Nucleus accumbens (tissue), 56 donors: ENCODE data around the gene NOC2L.

Source experiments
- DNase-seq, 56 donors: peaks; one replicate each; lab custom pipeline; 2025; lab: John Stamatoyannopoulos, UW

NOC2L gene

DNA sequence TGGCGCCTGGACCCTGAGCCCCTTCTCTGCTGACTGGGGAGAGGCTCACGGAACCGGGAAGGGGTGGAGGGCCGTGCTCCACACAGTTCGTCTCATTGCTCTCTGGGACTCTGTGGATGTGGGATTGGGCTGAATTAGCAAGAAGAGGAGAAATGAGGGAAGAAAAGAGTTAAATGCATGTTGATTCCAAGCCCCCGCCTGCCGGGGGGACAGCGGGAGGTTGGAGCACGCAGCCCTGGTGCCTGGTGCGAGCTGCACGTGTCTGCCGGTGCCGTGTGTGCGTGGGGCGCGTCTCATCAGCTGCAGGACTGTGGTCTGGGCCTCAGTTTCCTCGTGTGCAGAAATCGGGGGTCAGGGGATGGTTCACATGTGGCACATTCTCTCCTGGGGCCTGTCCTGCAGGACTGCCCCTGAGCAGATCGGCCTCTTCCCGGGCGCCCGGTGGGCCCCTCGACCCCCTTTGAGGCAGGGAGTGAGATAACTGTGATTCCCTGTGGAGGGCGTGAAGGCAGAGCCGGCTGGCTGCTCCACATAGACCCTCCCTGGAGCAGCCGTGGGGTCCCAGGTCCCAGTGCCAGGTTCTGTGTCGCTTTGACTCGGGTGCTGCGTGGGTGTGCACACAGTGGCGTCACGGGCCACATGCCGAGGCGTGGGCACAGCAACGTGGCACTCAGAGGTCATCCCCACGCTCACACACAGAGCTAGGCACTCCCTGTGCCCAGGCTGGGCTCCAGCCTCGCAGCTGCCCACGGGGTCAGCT, 23.9 kb downstream of the NOC2L start:
- DNase-seq, result peak in 1 of 56 donors; percentile 44

DNA sequence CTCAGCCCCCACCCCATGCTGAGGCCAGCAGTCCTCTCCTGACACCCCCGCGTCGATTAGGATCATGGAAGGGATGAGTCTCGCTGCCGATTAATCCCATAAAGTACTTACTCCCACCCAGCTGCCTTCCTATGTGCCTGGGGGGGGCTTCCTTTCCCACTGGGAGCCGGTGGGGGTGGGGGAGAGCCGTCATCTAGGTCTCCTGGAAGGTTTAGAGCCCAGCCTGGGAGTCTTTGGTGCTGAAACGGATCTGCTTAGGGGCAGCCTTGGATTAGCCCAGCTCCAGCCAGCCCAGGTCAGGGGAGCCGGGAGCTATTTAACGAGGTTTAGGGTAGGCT, 25.5 kb downstream of the NOC2L start:
- DNase-seq, result no peak

DNA sequence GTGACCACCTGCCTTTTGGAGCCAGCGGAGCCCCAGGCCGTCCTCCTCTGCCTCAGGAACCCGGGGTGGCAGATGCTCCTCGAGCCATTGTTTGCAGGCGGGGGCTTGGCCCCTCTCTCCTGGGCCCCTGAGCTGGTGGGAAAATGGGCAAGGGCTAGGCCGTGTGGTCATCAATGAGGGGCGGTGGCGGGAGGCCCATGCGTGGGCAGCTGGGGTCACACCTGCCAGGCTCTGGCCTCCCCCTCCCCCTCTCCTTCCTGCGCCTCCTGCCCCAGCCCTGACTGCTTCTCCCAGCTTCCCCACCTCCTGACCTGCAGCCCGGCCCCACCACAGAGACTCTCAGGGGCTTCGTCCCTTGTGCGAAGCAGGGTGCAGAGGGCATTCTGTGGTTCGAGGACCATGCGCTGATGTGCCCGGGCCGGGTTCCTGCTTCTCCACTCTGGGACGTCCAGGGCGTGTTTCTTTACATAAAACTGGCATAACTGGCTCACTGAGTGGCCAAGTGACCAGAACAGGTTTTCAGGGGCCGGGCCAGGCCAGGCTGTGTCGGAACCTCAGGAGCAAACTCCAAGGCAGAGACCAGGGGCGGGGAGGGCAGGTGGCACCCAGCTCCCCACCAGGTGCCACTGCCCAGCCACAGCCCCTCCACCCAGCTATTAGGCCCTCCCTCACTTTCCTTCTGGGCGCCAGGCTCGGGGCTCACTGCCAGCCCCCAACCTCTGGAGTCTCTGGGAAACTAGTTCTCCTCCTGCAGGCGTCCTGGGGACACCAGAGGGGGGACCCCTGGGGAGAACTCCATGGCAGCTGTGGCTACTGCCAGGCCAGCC, 26.1 kb downstream of the NOC2L start:
- DNase-seq, result no peak

DNA sequence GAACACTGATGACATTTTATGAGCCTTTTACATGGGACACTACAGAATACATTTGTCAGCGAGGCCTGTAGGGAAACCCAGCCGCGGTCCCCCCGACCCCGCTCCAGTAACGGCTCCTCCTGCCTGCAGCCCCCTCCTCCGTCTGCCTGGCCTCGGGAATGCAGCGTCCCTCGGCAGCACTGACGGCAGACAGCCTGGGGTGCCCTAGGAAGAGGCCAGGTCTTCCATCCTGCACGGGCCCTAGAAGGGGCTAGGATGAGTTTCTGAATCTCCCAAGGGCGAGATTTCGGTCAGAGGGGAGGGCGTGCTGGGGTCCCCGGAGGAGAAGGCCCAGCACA, 26.9 kb downstream of the NOC2L start:
- DNase-seq, result no peak

DNA sequence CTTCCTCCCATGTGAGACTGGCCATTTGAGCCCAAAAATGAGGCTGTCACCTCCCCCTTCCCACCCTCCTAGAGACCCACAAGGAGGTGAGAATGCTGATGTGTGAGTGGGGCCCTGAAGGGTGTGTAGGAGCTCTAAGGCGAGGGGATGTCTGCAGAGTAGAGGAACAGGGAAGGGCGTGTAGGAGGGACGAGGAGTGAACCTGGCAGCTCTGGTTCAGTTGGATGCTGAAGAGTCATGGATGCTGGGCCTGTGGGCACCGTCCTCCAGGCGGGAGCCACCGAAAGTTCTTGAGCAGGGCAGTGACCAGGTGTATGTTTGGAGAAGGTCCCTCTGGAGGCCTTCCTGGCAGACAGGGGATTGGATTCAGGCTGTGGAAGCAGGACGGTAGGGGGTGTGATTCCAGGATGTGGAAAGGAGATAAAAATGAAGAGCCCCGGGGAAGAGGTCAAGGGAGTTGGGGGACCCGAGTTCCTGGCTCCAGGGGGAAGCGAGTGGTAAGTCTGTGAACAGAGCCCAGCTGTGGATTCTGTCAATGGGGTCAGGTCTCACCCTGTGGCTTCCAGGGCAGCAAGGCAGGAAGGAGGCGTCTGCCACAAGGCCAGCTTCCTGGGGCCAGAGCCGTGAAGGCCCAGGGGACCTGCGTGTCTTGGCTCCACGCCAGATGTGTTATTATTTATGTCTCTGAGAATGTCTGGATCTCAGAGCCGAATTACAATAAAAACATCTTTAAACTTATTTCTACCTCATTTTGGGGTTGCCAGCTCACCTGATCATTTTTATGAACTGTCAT, 27.5 kb downstream of the NOC2L start:
- DNase-seq, result no peak

DNA sequence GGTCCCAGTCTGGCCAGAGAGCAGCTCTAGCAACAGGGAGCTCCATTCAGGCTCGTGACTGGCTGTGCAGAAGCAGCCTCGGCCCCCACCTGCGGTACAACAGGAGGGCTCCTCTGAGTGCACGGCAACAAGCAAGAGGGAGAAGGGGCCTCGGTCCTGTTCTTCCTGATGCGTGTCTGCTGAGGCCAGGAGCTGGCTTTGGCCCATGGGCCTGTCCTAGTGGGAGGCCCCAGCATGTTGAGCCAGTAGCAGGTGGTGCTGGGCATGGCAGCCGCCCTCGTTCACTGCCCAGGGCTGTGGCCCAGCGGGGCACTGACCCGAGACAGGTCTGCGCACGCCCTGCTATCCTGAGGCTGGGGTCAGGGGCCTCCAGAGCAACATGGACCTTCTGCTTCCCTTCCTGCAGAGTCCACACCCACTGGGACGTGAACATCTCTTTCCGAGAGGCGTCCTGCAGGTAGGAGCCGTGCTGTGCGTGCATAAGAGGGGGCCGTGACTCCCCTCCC, 28.4 kb downstream of the NOC2L start:
- DNase-seq, result no peak

DNA sequence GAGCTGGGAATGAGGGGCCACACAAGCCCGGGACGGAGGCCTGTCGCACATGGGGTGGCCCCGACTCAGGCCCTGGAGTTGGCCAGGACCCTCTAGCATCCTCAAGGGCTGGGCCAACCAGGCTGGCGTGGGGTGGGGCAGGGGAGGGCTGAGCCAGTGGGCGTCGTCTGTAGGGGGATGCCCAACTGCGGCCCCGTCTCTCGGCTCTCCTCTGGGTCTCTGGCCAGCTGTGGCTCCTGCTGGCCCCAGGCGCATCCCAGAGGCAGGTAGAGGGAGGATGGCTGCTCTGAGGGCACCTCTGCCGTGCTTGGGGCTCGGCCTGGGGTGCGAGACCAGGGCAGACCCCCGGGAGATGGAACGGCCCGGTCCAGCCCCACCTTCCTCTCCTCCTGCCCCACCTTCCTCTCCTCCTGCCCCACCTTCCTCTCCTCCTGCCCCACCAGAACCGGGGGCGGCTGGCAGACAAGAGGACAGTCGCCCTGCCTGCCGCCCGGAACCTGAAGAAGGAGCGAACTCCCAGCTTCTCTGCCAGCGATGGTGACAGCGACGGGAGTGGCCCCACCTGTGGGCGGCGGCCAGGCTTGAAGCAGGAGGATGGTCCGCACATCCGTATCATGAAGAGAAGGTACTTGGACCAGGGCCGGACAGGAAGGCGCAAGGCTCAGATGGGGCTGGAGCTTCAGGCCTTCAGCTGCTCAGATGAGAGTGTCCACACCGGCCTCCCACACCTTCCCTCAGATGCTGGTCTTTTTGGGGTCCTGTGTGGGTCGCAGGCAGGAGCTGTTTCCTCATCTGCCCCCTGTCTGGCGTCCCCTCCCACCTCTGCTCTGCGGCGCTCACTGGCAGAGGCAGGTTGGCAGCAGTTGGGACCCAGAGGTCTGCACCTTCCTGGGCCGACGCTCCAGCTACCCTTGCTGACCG, 29.1 kb downstream of the NOC2L start:
- DNase-seq, result no peak

DNA sequence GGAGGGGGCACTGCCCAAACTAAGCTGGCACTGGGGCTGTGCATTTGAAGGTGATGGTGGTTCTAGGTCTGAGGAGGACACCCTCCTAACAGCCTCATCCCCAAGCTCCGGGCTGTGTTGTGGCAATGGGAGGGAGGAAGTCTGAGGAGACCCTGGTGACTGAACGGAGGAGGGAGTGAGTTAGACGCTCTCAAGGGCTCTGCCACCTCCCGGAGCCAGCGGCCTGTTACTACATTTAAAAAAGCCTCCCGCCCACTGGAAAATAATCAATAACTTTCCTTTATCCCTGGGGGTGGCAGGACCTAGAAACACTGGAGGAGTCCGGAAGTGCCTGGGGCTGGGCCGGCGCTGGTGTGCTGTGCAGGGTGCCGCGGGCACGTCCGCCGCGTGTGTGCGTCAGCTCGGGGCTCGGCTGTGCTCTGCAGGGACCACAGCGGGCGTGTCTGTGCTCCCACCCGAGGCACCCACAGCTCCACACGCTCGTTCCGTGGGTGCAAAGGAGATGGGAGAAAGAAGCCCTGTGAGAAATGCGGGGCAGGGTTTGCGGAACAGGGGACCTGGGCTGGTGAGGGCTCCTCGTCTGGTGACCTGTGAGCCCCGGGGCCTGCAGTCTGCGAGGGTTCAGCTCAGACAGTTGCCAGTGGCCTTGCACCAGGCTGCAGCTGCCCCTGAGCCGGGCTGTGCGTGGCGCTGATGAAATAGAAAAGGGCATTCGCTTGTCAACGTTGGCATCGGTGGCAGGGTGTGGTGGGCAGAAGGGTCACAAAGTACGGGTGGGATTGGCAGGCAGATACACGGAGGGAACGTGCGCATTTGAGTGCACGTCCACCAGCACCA, 30.0 kb downstream of the NOC2L start:
- no peak for DNase-seq

DNA sequence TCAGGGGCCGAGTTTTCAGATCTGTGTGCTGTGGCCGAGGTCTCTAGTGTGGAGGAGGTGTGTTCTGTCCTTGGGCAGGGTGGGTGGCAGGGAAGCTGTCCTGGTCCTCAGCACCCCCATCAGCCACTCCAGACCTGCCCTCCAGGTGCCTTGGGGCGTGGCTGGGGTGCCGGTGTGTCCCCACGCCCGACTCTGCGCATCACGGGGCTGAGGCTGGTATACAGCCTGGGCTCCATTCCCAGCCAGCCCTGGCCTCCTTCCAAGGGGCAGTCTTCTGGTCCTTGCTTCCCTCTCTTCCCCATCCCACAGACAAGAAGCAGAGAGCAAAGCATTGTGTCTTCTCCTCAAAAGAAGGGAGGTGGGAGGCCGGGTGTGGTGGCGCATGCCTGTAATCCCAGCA, 31.3 kb downstream of the NOC2L start:
- DNase-seq, result no peak

DNA sequence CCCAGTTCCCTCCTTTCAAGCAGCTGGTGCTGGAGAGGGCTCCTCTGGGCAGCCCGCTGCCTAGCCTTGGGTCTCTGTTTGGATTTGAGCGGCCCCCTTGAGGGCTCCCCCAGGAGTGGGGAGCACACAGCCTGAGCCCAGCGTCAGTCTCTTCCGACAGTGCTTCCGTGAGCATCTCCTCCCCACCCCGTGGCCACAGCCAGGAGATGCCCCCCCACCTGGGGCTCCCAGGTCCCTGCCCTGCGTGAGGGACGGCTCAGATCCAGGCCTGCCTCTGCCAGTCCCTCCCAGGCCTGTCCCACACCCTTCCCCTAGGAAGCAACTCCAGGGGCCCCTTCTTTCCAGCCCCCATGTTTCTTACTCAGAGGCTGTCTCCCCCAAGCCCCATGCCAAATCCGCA, 31.8 kb downstream of the NOC2L start:
- DNase-seq, result no peak

DNA sequence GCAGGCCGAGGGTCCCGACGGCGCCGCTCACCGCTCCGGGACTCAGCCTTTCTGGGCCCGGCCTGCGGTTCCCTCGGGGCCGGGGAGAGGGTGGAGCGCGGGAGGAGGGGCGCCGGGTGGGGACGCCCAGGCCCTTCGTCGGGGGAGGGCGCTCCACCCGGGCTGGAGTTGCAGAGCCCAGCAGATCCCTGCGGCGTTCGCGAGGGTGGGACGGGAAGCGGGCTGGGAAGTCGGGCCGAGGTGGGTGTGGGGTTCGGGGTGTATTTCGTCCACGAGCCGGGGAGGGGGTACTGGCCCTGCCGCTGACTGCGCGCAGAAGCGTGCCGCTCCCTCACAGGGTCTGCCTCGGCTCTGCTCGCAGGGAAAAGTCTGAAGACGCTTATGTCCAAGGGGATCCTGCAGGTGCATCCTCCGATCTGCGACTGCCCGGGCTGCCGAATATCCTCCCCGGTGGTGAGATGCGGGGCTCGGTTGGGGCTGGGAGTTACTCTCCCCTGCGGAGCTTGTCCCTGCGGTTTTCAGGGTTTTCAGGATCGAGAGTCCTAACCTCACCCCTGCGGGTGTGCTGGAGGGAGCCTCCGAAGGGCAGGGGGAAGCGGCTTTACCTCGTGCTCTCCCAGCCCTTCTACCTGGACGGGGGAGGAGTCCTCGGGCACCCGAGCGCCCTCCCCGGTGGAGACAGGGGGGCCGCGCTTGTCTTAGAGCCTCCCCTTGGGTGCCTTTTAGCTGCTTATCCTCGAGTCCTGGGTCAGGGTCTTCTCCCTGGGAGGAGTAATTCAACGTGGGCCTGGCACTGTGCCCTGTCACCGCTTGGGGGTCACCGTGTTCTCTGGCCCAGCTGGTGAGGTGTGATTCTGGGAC, 33.3 kb downstream of the NOC2L start:
- DNase-seq, result no peak

DNA sequence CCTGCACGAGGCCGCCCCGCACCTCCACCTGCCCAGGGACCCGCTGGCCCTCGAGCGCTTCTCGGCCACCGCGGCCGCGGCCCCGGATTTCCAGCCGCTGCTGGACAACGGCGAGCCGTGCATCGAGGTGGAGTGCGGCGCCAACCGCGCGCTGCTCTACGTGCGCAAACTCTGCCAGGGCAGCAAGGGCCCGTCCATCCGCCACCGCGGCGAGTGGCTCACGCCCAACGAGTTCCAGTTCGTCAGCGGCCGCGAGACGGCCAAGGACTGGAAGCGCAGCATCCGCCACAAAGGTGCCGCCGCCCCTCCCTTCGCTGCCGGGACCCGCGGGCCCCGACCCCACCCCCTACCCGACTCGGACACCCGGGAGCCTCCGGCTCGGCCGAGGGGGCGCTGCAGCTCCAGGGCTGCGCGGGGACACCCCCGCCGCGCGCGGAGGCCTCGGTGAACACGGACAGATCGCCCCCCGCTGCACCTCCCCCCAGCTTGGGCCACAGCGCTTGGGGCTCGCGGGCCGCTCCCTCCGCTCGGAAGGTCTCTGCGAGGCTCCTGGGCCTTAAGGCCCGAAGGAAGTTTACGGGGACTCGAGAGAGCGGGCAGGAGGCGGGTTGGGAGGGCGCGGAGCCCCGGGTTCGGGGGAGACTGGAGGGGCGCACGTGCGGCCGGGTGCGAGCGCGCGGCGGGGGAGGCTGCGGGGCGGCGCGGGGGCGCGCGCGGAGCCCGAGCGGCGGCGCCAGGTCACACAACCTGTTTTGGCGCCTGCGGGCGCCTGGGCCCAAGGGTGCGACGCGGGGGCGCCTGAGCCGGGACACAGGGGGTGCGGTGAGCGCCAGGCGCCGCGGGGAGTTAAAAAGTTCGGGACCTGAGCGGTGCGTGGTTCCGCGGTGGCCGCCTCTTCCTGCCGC, 34.1 kb downstream of the NOC2L start:
- DNase-seq, result no peak

DNA sequence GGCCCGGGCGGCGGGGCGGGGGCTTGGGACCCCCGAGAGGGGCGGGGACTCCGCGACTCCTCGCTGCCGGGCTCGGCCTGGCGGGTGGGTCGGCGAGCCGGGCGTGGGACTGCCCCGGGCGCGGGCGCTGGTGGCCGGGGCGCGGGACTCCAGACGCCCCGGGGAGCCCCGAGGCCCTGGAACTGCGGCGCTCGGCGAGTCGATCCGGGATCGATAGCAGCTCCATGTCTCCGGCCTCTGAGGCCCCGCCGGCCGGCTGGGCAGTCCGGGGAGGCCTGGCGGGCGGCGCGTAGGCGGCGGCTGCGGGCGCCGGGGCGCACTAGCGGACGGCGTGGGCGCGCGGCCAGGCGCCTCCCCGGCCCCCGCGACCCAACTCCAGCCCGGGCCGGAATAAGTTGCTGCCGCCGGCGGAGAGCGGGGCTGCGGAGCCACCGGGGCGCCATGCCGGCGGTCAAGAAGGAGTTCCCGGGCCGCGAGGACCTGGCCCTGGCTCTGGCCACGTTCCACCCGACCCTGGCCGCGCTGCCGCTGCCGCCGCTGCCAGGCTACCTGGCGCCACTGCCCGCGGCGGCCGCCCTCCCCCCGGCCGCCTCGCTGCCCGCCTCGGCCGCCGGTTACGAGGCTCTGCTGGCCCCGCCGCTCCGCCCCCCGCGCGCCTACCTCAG, 34.9 kb downstream of the NOC2L start:
- DNase-seq, result no peak

DNA sequence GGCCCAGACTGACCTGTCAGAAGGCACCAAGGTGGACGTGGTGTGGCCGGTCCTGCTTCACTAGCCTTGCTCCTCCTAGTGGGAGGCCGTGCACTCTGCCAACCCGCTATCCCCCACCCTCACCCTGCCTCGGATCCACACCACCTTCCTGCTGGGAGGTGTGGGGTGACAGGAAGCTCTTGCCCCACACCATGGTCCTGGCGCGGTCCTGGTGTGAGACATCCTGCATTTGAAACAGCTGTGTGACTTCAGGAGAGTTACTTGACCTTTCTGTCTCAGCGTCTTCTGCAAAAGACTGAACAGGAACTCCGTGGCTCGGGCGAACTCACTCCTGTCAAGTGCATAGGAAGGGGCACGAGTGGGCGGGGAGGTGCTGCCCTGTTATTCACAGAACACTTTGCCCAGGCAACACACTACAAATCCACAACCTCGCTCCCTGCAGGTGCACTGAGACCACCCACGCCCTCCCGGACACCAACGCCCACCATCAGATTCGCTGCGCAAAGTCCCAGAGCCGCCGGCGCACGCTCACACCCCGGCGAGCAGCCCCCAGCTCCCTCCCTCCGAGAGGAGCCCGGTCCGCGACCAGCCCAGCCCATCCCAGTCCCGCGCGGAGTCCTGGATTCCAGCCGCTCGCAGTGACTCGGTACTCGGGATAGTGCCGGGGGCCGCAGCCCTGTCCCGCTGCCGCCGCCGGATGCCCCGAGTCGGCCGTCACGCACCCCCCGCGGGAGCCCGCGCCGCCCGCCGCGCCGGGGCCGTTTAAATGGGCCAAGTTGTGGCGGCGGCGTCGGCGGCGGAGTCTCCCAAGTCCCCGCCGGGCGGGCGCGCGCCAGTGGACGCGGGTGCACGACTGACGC, 35.7 kb downstream of the NOC2L start, which contains the start of gene SAMD11:
SAMD11 (plus strand) TSS at position 793 of the 860 bp plus-strand sequence. CDS start 509 bp downstream, outside the sequence.
- DNase-seq, result peak in 48 of 56 donors; percentile 7 to 90 (median 50)
